HG03064 (cell line): ENCODE results near the gene TNFSF8.

Experiments
- ATAC-seq: cut with Tn5 transposase; IDR thresholded peaks from one replicate; pipeline ENCODE4 v1.9.1; 2021; ENCODE audit warnings: low read depth; ENCODE audit not compliant: unreplicated experiment

TNFSF8 gene

DNA sequence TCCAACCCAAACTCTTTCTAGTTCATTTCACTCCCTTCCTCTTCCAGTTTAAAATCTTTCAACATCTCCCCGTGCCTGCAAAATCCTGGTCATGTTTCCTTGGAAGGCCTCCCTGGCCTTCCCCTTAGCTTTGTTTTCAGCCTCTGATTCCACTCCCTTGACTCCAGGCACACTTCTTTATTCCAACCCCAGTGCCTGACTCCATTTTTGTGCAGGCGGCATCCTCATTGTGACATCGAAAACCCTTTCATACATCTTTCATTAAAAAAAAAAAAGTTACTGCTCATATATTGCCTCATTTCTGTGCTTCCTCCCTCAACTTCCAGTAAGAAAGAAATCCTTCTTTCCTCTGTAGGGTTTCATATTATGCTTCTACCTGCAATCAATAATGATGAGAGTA is 7.1 kb upstream of the TNFSF8 start:
- no peak for ATAC-seq

DNA sequence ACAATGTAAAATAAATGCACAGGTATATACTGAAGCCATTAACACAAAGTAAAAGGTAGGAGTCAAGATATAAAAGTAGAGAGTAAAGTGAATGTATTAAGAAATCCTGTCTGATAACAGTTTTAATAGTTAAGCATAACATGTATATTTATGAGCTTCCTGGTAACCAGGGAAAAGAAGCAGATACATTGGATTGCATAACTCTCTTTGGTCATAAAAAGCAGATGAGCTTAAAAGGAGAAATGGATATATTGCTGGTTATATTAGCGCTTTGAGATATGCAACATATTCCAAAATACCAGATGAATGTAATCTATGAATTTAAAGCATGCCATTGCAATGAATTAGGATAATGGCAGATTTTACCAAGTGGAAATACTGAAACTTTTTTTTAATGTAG is 6.2 kb upstream of the TNFSF8 start:
- ATAC-seq = no peak

DNA sequence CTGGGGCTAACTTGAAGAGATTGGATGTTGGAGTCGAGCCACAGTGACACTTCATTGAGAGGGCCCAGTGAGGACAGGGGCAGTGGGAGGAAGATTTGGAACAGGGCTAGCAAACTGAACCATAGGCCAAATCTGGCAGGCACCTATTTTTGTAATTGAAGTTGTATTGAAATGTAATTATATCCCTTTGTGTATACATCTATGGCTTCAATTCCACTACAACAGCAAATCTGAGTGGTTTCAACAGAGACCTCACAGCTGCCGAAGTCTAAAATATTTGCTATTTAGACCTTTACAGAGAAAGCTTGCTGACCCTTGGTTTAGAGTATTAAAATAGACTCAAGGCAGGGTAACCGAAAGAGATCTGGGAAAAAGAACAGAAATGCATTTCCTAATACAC is 4.7 kb upstream of the TNFSF8 start:
- ATAC-seq = no peak

DNA sequence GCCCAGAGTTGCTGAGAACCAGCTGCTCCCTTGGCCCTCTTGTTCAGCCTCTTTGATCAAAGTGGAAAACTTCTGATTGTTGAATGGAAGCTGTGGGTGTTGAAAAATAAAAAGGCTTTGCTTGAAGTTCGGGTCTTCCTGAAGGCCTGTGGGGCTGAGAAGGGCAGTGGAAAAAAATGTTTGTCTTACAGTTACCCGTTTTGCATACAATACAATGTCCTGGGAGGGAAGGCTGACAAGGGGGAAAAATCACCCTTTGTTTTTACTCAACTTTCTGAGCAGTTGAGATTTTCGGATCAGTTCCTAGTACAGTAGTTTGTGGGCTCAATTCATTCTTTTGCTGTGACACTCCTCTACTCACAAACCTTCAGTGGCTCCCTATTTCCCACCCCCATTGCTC is 2.1 kb upstream of the TNFSF8 start:
- ATAC-seq = no peak

DNA sequence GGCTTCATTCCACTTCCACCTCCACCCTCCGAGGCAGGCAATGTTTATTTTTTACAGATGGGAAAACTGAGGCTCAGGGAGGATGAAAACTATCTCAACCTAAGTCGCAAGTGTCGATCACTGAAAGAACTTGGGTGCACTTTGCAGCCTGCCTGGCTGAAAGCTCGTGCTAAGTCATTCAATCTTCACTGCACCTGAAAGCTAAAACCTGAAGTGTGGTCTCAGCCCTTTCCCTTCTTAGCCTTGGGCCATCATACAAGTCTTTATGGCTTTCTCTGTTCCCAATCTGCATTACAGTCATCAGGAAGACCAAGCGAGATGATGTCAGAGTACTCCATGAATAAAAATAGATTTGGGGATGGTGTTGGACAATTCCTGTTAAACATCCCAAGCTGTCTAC is 1.0 kb upstream of the TNFSF8 start:
- no peak for ATAC-seq

DNA sequence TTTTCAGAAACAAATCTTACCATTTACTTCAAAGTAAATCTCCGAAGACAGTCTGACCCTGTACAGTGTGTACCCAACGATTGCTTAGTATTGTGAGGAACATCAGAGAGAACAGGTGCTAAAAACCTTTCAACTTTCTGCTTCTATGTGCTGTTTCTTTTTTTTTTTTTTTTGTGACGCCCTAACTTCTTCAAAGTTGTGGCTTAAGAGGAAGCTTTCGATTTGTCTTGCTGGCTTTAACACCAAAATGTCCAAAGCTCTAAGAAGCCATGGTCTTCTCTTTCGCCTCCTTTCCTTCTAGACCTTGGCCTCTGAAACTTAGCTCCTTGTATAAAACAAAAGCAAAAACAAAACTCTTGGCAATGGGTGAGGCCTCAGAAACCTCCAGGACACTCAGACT is 1.2 kb downstream of the TNFSF8 start:
- ATAC-seq = no peak

DNA sequence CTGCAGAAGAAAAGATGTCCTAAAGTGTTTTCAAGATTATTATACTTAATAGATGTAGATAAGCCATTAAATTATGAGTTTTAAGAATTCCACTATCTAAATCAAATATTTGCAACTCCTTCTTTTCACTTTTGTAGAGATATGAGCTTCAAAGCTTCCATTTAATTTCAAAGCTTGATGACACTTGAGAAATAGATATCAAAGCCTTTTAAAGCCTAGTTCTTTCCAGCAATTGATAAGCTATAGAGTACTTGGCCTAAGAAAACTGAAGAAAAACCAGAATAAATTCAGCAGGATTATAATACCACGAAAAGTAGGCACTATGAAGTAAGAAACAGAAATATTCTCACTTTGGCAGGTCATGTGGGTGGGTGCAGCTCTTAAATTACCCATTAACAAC is 1.7 kb downstream of the TNFSF8 start:
- no peak for ATAC-seq

DNA sequence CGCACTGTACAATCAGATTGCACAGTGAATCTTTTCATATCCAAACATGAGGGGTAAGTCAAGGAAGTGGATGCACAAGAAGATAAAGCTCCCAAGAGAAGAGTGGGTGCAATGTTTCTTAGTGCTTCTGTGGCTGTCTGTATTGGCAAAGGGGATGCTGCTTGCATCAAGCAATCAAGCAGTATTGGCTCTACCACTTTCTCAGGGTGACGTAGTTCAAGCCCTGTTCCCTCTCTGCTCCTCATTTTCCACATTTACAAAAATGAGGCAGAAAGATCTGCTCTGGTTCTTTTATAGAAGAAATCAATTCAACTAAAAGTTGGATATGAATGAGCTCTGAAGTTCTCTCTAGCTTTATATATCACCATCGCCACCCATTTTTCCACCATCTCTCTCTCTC is 2.3 kb downstream of the TNFSF8 start:
- no peak for ATAC-seq

DNA sequence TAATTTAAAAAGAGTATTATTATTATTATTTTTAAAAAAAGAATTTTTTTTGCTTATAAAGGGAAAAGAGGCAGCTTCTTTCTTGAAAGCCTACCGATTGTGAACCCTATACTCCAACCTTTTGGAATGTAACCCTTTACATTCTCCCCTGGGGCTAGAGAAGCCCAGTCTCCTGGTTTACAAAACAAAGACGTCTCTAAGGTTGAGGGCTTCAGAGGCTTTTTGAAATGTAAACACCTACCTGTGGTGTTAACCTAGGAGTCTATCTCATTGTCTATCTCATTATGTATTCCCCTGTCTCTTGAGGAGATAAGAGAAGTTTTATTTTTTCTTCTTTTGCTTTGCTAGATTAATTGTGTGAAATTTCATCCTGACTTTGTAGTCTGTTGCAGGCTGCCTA is 4.7 kb downstream of the TNFSF8 start:
- ATAC-seq = no peak

DNA sequence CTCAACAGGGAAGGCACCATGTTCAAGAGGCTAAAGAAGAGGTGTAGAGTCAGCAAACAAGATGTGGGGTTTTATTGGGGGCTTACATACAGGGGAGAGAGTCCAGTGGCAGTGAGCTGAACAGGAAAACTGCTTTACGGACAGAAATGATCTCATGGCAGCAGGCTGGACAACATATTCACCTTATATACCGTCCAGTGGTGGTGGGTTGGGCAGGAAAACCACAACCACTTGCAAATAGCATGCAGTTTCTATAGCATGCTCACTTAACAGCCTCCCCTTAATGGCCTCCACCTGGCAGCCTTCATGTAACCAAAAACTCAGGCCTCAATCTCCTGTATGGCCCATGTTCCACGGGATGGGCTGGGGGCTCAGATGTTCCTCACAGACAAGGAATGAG is 5.4 kb downstream of the TNFSF8 start:
- ATAC-seq = no peak

DNA sequence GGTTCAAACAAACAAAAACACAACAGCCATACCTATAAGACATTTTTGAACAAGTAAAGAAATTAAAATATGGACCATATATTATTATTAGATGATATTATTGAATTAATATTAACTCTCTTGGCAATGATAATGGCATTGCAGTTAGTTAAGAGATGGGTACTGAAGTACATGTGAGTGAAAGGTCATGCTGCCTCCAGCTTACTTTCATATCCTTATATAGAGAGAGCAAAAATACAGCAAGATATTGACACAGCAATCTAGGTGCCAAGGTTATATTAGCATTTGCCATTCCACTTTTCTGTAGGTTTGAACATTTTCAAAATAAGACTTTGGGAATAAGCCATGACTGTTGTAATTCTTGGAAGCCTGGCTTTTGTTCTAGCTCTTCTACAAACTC is 6.1 kb downstream of the TNFSF8 start:
- ATAC-seq = no peak

DNA sequence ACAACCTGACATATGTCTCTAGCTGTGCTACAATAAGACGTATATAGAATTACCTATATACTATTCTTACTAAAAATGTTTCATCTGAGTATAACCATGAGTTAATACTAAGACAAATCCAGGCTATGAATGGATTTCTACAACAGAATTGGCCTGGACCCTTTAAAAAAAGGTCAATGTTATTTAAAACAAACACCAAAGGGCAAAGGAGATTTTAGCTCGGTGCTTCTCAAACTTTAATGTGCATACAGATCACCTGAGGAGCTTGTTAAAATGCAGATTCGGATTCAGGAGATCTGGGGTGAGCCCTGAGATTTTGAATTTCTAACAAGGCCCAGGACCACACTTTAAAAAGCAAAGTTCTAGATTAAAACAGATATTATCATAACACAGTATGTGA is 6.5 kb downstream of the TNFSF8 start:
- no peak for ATAC-seq

DNA sequence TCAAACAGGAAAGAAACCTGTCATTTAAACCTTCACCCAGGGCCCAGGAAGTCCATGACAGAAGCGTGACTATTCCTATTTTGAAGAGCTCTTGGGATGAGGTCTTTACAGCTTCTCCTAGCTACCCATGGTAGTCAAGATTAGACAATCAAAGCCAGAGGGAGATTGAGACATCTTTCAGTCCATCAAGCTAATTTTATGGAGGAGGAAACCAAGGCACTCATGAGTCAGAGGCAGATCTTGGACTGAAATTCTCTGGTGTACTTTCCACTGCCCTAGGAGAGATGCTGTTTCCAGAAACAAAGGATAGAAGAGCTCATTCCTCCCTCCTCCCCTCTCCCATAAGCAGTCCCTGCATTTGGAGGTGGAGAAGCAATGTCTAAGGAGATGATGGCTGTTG is 9.2 kb downstream of the TNFSF8 start:
- no peak for ATAC-seq

DNA sequence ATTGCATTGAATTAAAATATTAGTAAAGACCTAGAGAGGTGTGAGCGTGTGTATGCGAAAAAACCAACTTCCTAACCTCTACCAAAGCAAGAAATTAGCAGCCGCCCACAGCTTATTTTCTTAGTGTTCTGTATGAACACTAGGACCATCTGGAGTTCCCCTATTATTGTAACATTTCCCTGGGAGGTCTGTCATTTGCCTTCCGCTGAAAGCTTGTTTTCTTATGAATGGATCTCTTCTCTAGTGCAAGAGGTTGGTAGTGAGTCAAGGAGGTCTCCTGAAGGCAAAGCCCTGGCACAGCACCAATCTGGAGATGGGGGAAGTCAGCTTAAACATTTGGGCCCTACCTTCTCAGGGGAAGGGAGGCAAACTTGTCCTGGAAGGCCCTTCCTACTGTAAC is 10.8 kb downstream of the TNFSF8 start:
- no peak for ATAC-seq

DNA sequence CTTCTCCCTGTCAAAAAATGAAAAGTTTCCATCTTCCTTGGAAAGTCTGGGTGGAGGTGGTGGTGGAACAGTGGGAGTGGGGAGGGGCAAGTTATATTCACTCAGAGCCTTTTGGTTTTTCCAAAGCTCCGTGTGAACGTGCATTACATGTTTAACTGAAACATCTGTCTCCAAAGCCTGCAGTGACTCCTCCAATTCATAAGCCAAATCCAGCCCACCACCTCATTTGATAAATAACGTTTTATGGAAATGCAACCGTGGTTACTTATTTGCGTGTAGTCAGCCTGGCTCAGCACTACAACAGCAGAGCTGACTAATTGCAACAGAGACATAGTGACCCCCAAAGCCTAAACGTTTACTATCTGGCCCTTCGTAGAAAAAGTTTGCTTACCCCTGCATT is 13.9 kb downstream of the TNFSF8 start:
- ATAC-seq = no peak

DNA sequence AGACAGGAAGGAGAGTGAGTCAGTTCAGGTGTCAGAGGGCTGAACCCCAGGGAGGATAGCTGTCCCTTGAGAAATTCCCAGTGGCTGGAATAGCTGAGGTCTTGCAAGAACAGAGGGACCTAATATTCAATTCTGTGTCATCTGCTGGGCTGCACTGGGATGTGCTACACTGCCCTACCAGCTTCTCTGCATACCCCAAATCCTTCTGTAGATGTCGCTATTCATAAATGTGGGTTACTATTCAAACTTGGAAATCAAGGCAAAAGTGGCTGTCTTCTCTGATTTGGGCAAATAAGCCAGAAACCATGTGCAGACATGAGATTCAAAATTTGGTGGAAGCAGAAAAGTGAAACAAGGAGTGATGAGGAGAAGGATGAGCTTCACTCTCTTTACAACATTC is 16.3 kb downstream of the TNFSF8 start:
- ATAC-seq = no peak

DNA sequence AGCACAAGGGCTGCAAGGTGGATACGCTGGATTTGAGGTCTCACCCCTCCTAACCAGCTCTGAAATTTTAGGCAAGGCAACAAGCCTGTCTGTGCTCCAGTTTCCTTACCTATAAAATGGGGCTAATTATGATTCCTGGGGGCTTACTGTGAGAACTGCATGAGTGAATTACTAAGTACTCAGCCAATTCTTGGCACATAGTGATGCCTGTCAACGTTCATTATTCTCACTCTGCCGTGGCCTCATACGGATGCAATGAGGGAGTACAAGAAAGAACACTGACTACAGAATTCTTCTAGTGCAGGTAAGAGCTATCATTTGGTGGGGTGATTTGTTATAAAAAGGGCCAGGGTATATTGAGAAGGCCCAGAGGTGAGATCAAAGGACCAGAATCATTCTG is 16.7 kb downstream of the TNFSF8 start:
- ATAC-seq = no peak

DNA sequence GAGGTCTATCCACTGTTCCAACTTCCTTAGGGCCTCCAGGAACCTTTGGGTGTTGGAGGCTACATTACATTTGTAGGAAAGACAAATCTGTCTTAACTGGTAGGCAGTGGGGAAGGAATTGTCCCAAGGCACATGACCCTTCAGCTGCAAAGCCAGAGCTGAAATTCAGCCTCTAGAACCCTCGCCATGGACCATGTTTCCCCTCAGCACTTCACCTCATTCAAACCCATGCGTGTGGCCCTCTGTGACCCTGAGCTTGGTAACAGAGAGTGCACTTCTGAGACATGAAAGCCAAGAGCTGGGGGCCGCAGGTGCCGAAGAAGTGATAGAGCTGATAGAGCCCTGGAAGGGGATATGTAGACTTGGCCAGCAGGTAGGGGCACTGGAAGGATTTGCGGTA is 17.2 kb downstream of the TNFSF8 start:
- no peak for ATAC-seq

DNA sequence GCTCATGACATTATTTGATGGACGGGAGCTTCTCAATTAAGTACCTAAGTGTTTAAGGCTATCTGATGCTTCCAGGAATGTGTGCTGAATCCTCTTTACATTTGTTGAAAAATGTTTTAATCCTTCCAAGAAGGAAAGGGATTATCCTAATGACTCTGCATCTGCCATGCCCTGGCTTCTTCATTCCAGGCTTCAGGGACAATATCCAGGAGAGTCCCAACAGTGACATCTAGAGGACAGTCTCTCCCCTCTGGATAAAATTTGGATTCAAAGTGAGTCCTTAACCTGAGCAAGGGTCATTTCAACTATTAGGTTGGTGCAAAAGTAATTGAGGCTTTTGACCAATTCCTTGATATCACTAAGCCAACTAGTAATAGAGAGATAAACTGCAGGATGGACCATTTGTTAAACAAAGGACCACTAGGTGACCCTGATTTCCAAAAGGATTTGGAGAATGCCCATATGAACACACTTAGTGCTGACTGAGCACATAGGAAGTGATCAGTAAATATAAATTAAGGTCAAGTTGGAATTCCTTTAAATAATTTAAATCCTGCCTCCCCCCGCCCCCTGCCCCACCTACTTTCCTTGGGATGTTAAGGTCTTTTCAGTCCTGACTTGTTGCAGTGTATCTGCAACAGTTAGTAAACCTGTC is 19.1 kb downstream of the TNFSF8 start:
- ATAC-seq = no peak

DNA sequence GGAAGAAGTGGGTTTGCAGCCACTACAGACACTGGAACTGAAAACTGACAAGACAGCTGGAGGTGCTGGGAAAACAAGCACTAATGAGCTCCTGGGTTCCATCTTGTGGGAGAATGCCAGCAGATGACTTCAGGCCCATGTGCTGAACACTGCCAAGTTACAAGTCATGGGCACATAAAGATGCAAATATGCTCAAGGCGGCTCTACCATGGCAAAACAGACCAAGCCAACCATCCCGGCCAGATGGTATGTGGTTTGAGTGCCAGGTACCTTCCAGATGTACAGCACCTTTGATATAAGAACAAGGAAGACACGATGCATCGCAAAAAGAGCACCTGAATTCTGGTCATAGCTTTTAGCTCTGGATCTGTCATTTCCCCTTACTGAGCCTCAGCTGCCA is 19.9 kb downstream of the TNFSF8 start:
- no peak for ATAC-seq

DNA sequence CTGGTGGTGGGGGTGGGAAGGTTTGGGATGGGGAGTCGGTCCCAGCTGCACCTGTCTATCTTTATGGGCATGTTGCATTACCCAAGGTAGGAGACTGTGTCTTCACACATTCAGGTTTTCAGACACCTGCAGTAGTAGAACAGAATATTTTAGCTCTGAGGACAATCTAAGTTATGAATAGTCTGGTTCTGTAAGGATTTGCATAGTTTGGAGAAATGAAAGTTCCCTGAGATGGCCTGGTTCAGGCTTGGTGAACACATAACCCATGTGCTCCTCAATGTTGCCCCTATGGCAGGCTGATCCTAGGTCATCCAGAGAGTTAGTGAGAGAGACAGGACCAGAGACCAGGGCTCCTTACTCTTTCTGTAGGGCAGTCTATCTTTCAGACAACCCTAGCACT is 20.7 kb downstream of the TNFSF8 start:
- ATAC-seq = no peak

DNA sequence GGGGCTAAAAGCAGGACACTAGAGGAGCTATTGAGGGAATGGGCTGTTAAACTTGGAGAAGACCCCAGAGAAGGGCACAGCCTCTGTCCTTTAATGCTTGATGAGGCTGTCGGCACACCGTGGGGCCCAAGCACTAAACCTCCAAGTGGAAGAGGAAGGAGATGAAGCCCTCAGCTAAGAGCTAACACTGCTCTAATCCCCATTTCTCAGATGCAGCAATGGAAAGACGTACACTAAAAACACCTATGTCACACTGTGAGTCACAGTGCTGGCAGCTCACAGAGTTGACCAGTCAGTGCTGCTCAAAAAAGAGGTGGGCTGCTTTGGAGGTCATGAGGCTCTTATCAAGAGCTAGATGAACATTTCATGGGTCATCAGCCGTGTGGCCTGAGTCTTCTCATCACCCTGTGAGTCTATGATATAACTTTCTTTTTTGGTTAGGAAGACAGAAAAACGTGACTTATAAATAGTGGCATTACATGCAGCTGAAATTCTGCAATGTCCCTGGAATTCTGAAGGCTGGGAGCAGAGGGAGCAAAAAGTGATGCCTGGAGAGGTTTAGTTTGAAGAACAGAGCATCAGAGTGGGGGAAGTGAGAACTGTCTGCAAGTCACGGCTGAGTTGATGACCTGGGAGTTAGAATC is 21.5 kb downstream of the TNFSF8 start:
- ATAC-seq = no peak

DNA sequence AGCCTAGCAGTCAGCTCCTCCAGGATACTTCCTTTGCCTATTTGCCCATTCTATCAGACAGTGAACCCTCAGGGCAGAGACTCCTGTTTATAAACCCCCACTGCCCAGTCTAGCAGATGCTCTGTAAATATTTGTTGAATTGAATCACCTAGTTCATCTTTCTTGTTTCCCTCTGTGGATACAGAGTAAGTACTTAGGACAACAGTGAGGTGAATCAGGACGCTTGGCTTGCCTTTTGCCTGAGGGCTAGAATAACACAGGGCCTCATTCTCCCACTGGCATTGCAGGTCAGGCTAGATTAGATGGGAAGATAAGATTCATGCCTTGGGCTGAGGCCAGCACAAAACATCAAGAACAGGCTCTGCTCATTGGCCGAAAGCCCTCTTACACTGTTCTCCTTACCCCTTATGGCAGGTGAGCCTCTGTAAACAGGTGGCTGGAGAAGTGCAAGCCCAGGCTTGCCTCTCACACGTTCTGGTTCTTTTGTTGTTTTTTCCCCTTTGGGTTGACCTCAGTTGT is 22.2 kb downstream of the TNFSF8 start:
- no peak for ATAC-seq
